Mesothelial cell of epicardium (in vitro differentiated cells): ENCODE measurements around the gene TIMM22. TPM values are rescaled to one million over a fixed set of nuclear protein-coding genes. Genes with fewer than 3 reads are reported as not detected.

Experiments used
- DNase-seq, 2 experiments: peaks; one replicate each; pipeline ENCODE4 v3.0.0; 2021; ENCODE audit warnings: low spot score in 2 of 2; ENCODE audit not compliant: unreplicated experiment in 2 of 2
- H3K27ac Mint-ChIP-seq: 2 replicates; pipeline ENCODE4 v1.8.0; 2021; ENCODE audit warnings: mixed read lengths
- H3K27me3 Mint-ChIP-seq: 2 replicates; pipeline ENCODE4 v1.8.0; 2021; ENCODE audit warnings: low read depth, mixed read lengths
- H3K36me3 Mint-ChIP-seq: 2 replicates; pipeline ENCODE4 v1.8.0; 2021; ENCODE audit warnings: mixed read lengths
- H3K4me1 Mint-ChIP-seq: 2 replicates; pipeline ENCODE4 v1.8.0; 2021; ENCODE audit warnings: mixed read lengths
- H3K4me3 Mint-ChIP-seq: 2 replicates; pipeline ENCODE4 v1.8.0; 2021; ENCODE audit warnings: mild to moderate bottlenecking, moderate library complexity, mixed read lengths
- H3K9me3 Mint-ChIP-seq: 2 replicates; pipeline ENCODE4 v1.8.0; 2021; ENCODE audit warnings: mixed read lengths
- CTCF ChIP-seq: fragments of 200-600 bp; sonication (generic); IDR thresholded peaks from one replicate; pipeline ENCODE4 v1.5.0; 2021; ENCODE audit warnings: antibody characterized with exemption; ENCODE audit not compliant: unreplicated experiment
- total RNA-seq: library from RNA; stranded (reverse); gene quantifications from 3 replicates; pipeline ENCODE4 v1.2.1, GENCODE V29; 2021

Gene TIMM22
- total RNA-seq, 1 donor from 2014 or later = 15.5 TPM

DNA sequence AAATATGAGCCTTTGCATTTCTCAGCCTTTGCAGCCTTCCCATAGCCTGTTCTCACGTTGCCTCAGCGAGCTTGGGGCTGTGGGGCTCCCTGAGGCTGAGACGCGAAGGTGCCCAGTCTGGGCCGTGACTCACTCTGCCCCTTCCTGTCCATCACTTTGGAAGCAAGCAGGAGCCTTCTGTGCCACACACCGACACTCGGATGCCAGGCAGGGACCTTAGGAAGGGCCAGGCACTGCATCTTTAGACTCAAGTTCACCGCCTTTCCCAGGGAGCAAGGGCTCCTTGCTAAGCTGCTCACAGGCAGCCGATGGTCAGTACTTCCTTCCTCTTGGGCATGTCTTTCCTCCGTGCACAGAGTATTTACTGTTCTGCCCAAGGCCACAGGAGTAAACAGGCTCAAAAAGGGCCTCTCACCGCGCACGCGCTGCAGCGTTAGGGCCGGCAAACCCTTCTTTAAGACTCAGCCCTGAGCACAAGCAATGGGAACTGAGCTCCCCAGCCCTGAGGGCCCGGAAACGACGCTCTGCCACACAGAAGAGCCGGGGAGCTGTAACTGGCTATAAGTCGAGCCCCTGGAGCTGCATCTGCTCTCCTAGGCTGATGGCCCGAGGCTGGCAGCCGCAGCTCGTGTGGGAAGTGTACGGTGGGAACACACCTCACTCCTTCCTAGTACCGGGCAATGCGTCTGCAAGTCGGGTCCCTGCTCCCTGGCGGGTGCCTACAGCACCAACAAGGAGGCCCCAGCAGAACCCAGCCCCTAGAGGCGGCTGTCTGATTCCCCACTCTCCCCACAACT is 7.2 kb downstream of the TIMM22 start:
- no peak for TF ChIP-seq CTCF
- H3K36me3 Mint-ChIP-seq = peaks cover 29% of the 10 kb centered on the region
- H3K4me1 Mint-ChIP-seq = peaks cover 30% of the 10 kb centered on the region

GRCh38 chr17:1004769-1005295 is 7.9 kb downstream of the TIMM22 start:
- Mint-ChIP-seq H3K36me3 (peaks cover 28% of the 10 kb centered on the region), H3K27ac (no peak overlapping the region), H3K27me3 (no peaks in the 10 kb centered on the region), H3K9me3 (no peaks in the 10 kb centered on the region), H3K4me1 (peaks cover 28% of the 10 kb centered on the region), H3K4me3 (no peak overlapping the region)
- no peak for TF ChIP-seq CTCF
- DNase-seq = no peak

More for the DNA sequence above, 7.2 kb downstream of the TIMM22 start:
- Mint-ChIP-seq H3K9me3 (no peaks in the 10 kb centered on the region), H3K4me3 (no peak overlapping the region), H3K27me3 (no peaks in the 10 kb centered on the region), H3K27ac (no peak overlapping the region)
- no peak for DNase-seq

- Mint-ChIP-seq H3K9me3 (no peaks in the 10 kb centered on the region), H3K4me1 (peaks cover 25% of the 10 kb centered on the region), H3K27ac (no peak overlapping the region), H3K27me3 (no peaks in the 10 kb centered on the region), H3K4me3 (no peak overlapping the region), H3K36me3 (peaks cover 24% of the 10 kb centered on the region)
- no peak for TF ChIP-seq CTCF
- no peak for DNase-seq
These were observed 8.5 kb downstream of the TIMM22 start for GRCh38 chr17:1005361-1005946.

- DNase-seq = no peak
- no peak overlapping the region for H3K27ac Mint-ChIP-seq
- no peaks in the 10 kb centered on the region for H3K9me3 Mint-ChIP-seq
- no peaks in the 10 kb centered on the region for H3K27me3 Mint-ChIP-seq
- H3K36me3 Mint-ChIP-seq = peaks cover 18% of the 10 kb centered on the region
- no peak for TF ChIP-seq CTCF
- peaks cover 19% of the 10 kb centered on the region for H3K4me1 Mint-ChIP-seq
- H3K4me3 Mint-ChIP-seq = no peak overlapping the region
These were observed 9.1 kb downstream of the TIMM22 start for GRCh38 chr17:1006054-1006453.

- DNase-seq = no peak
- H3K27ac Mint-ChIP-seq = no peak overlapping the region
These were observed 10.5 kb downstream of the TIMM22 start for GRCh38 chr17:1007310-1008007.

More at GRCh38 chr17:1007310-1008007, 10.5 kb downstream of the TIMM22 start:
- Mint-ChIP-seq H3K4me3 (no peak overlapping the region), H3K27me3 (no peaks in the 10 kb centered on the region), H3K4me1 (peaks cover 8% of the 10 kb centered on the region), H3K9me3 (no peaks in the 10 kb centered on the region), H3K36me3 (peaks cover 12% of the 10 kb centered on the region)
- no peak for TF ChIP-seq CTCF
